ENCODE data around the gene KCNC1.

KCNC1 gene

GRCh38 chr11:17753153-17753552 lies 18.6 kb downstream of the KCNC1 start:
- DNase-seq (ENCODE audit: low read depth): no peak

- no peak for DNase-seq (ENCODE audit: low read depth)
Observed at GRCh38 chr11:17753641-17754040, 19.1 kb downstream of the KCNC1 start.

GRCh38 chr11:17755891-17756290 lies 21.3 kb downstream of the KCNC1 start:
- DNase-seq (ENCODE audit: low read depth): no peak

GRCh38 chr11:17760102-17761029 lies 25.8 kb downstream of the KCNC1 start:
- DNase-seq (ENCODE audit: low read depth): peak; percentile 24

GRCh38 chr11:17762309-17762974 lies 27.9 kb downstream of the KCNC1 start:
- no peak for DNase-seq (ENCODE audit: low read depth)

GRCh38 chr11:17763244-17763643 lies 28.7 kb downstream of the KCNC1 start:
- DNase-seq (ENCODE audit: low read depth): no peak

GRCh38 chr11:17763703-17764102 lies 29.1 kb downstream of the KCNC1 start:
- no peak for DNase-seq (ENCODE audit: low read depth)

GRCh38 chr11:17764446-17765218 lies 30.1 kb downstream of the KCNC1 start:
- DNase-seq (ENCODE audit: low read depth): no peak

- no peak for DNase-seq (ENCODE audit: low read depth)
Observed at GRCh38 chr11:17765356-17766072, 30.9 kb downstream of the KCNC1 start.

GRCh38 chr11:17766073-17766359 lies 31.4 kb downstream of the KCNC1 start:
- no peak for DNase-seq (ENCODE audit: low read depth)

GRCh38 chr11:17766590-17766989 lies 32.0 kb downstream of the KCNC1 start:
- no peak for DNase-seq (ENCODE audit: low read depth)

- peak; percentile 8 for DNase-seq (ENCODE audit: low read depth)
Observed at GRCh38 chr11:17767301-17767885, 32.8 kb downstream of the KCNC1 start.

- no peak for DNase-seq (ENCODE audit: low read depth)
Observed at GRCh38 chr11:17767914-17768313, 33.3 kb downstream of the KCNC1 start.

- no peak for DNase-seq (ENCODE audit: low read depth)
Observed at GRCh38 chr11:17768547-17768946, 34.0 kb downstream of the KCNC1 start.

GRCh38 chr11:17769218-17769617 lies 34.6 kb downstream of the KCNC1 start:
- no peak for DNase-seq (ENCODE audit: low read depth)

- no peak for DNase-seq (ENCODE audit: low read depth)
Observed at GRCh38 chr11:17770048-17770652, 35.6 kb downstream of the KCNC1 start.

- no peak for DNase-seq (ENCODE audit: low read depth)
Observed at GRCh38 chr11:17770917-17771316, 36.3 kb downstream of the KCNC1 start.

GRCh38 chr11:17771415-17771814 lies 36.8 kb downstream of the KCNC1 start:
- DNase-seq (ENCODE audit: low read depth): no peak

- no peak for DNase-seq (ENCODE audit: low read depth)
Observed at GRCh38 chr11:17771841-17772401, 37.3 kb downstream of the KCNC1 start.

- DNase-seq (ENCODE audit: low read depth): no peak
Observed at GRCh38 chr11:17772704-17773600, 38.4 kb downstream of the KCNC1 start.
